SU-DHL-6 (cell line): ENCODE measurements around the gene TP53I13.

Experiments
- H2AFZ ChIP-seq: fragments of 200-600 bp; sonication (generic); 2 replicates; pipeline ENCODE4 v1.6.1; 2014; ENCODE audit warnings: low read depth, mild to moderate bottlenecking, moderate library complexity, mixed read lengths, antibody characterized with exemption, low read length; ENCODE audit not compliant: severe bottlenecking
- H3F3A ChIP-seq: fragments of 200-600 bp; shearing (Covaris generic); 2 replicates; pipeline ENCODE4 v1.6.0; 2016; ENCODE audit warnings: antibody characterized with exemption, mild to moderate bottlenecking; ENCODE audit not compliant: insufficient read depth
- H3K27ac ChIP-seq: fragments of 200-600 bp; sonication (generic); 2 replicates; pipeline ENCODE4 v1.5.1; 2016; ENCODE audit warnings: low read depth, mild to moderate bottlenecking, low read length, moderate library complexity, mixed read lengths
- H3K27me3 ChIP-seq: fragments of 200-600 bp; sonication (generic), shearing (Covaris generic); 2 replicates; pipeline ENCODE4 v1.6.0; 2014; ENCODE audit warnings: mild to moderate bottlenecking, low read length
- H3K36me3 ChIP-seq: fragments of 200-600 bp; sonication (generic); 2 replicates; pipeline ENCODE4 v1.6.1; 2014; ENCODE audit warnings: mild to moderate bottlenecking, low read length, mixed read lengths
- H3K4me2 ChIP-seq: fragments of 300-600, 200-600 bp; shearing (Covaris generic), sonication (generic); 2 replicates; pipeline ENCODE4 v1.6.0; 2014; ENCODE audit warnings: low read length, low read depth, mild to moderate bottlenecking; ENCODE audit not compliant: poor library complexity, severe bottlenecking
- H3K4me3 ChIP-seq: fragments of 200-600 bp; sonication (generic); 2 replicates; pipeline ENCODE4 v1.5.1; 2014; ENCODE audit warnings: antibody characterized with exemption, low read length, mild to moderate bottlenecking, mixed read lengths; ENCODE audit not compliant: insufficient read depth, poor library complexity, severe bottlenecking
- H3K79me2 ChIP-seq: fragments of 200-600 bp; sonication (generic); 2 replicates; pipeline ENCODE4 v1.6.1; 2014; ENCODE audit warnings: mild to moderate bottlenecking, low read length, moderate library complexity; ENCODE audit not compliant: insufficient read depth
- H3K9ac ChIP-seq: fragments of 200-600 bp; sonication (generic); 2 replicates; pipeline ENCODE4 v1.7.0; 2014; ENCODE audit warnings: mild to moderate bottlenecking, low read length
- H3K9me2 ChIP-seq: fragments of 200-600 bp; sonication (generic); replicated peaks from 2 replicates; pipeline ENCODE4 v1.6.1; 2014; ENCODE audit warnings: low read length; ENCODE audit not compliant: insufficient read depth
- H3K9me3 ChIP-seq: fragments of 200-600 bp; sonication (generic); 2 replicates; pipeline ENCODE4 v1.6.1; 2014; ENCODE audit warnings: low read length, mixed read lengths; ENCODE audit not compliant: insufficient read depth
- H4K20me1 ChIP-seq: fragments of 200-600 bp; sonication (generic); 2 replicates; pipeline ENCODE4 v1.6.1; 2014; ENCODE audit warnings: low read depth, mild to moderate bottlenecking, antibody characterized with exemption, low read length, moderate library complexity, mixed read lengths
- CTCF ChIP-seq: fragments of 200-600 bp; sonication (generic); IDR thresholded peaks from one replicate; pipeline ENCODE4 v1.5.1; 2017; ENCODE audit warnings: antibody characterized with exemption, mild to moderate bottlenecking, low read length, moderate library complexity; ENCODE audit not compliant: insufficient read depth, poor library complexity, severe bottlenecking
- EZH2phosphoT487 ChIP-seq: fragments of 200-600 bp; sonication (generic), shearing (Covaris generic); conservative IDR thresholded peaks from 2 replicates; pipeline ENCODE4 v1.6.1; 2018; ENCODE audit warnings: mild to moderate bottlenecking, antibody characterized with exemption, low read length, moderate library complexity, mixed read lengths

TP53I13 gene

GRCh38 chr17:29617481-29618271 is 49.2 kb downstream of the TP53I13 start:
- Histone ChIP-seq H3K4me2 (peak overlapping the region; percentile 47), H2AFZ (peak overlapping the region; percentile 84), H3K27me3 (no peaks in the 10 kb centered on the region), H3K4me3 (peak overlapping the region; percentile 9), H3K27ac (no peak overlapping the region), H4K20me1 (no peaks in the 10 kb centered on the region), H3K79me2 (no peaks in the 10 kb centered on the region), H3K9me3 (no peaks in the 10 kb centered on the region), H3F3A (no peaks in the 10 kb centered on the region), H3K36me3 (no peaks in the 10 kb centered on the region), H3K9me2 (no peaks in the 10 kb centered on the region), H3K9ac (peak overlapping the region; percentile 51)
- TF ChIP-seq EZH2phosphoT487 (no peak), CTCF (peak; percentile 90)

- Histone ChIP-seq H3K36me3 (no peaks in the 10 kb centered on the region), H3K9ac (0 out of 2 replicates have a peak overlapping the region, but pooled peaks have one; percentile 51), H3K4me2 (peak overlapping the region; percentile 47), H3K9me2 (no peaks in the 10 kb centered on the region), H3K9me3 (no peaks in the 10 kb centered on the region), H3K27ac (no peak overlapping the region), H4K20me1 (no peaks in the 10 kb centered on the region), H3K79me2 (no peaks in the 10 kb centered on the region), H2AFZ (peak overlapping the region; percentile 84), H3K4me3 (no peak overlapping the region), H3K27me3 (no peaks in the 10 kb centered on the region), H3F3A (peaks cover 3% of the 10 kb centered on the region; the same call in 1 of the 2 replicates)
- TF ChIP-seq CTCF (peak; percentile 8), EZH2phosphoT487 (no peak)
Measured at GRCh38 chr17:29618272-29619065, 50.0 kb downstream of the TP53I13 start.

GRCh38 chr17:29619251-29619650 is 50.8 kb downstream of the TP53I13 start:
- Histone ChIP-seq H3K79me2 (no peaks in the 10 kb centered on the region), H3K4me2 (no peak overlapping the region), H4K20me1 (no peaks in the 10 kb centered on the region), H3K4me3 (no peak overlapping the region), H3F3A (peaks cover 7% of the 10 kb centered on the region; the same call in 1 of the 2 replicates), H3K9ac (no peak overlapping the region), H2AFZ (no peak overlapping the region), H3K9me2 (no peaks in the 10 kb centered on the region), H3K36me3 (no peaks in the 10 kb centered on the region), H3K27ac (no peak overlapping the region), H3K9me3 (no peaks in the 10 kb centered on the region), H3K27me3 (no peaks in the 10 kb centered on the region)
- TF ChIP-seq CTCF (peak; percentile 34), EZH2phosphoT487 (no peak)
